H1 (cell line): ENCODE measurements around the gene FGR. TPM values are rescaled to one million over a fixed set of nuclear protein-coding genes. Genes with fewer than 3 reads are reported as not detected.
A peak's percentile ranks its signal among the peaks of the same experiment; 100 is the strongest.

ENCODE experiments used
- CTCF ChIA-PET: fragments of 300-600 bp; sonication (Branson Sonifier 250); formaldehyde crosslinking; loops from one replicate; lab custom pipeline; 2021; ENCODE audit not compliant: partially characterized antibody; lab: Charles Lee
- POLR2A ChIA-PET: fragments of 300-600 bp; sonication (Branson Sonifier 250); formaldehyde crosslinking; loops from one replicate; lab custom pipeline; 2021; ENCODE audit warnings: inconsistent platforms; ENCODE audit not compliant: partially characterized antibody; lab: Charles Lee
- DNase-seq, 2 experiments: peaks; one replicate each; pipeline versions ENCODE4 v3.0.0 to v3.0.0-alpha.2; 2010 to 2022; ENCODE audit warnings: low spot score in 2 of 2, low read depth in 1 of 2, mixed read lengths in 1 of 2
- FAIRE-seq: peaks from 2 replicates; lab custom pipeline; 2011; peaks lifted over from hg19 to GRCh38; lab: Jason Lieb, UNC
- H2AFZ ChIP-seq: 2 replicates; pipeline ENCODE4 v1.8.1; 2012; ENCODE audit warnings: low read length, inconsistent platforms
- H2AK5ac ChIP-seq: 2 replicates; pipeline ENCODE4 v1.6.1; 2013; ENCODE audit warnings: low read depth, low read length
- H2BK120ac ChIP-seq: replicated peaks from 2 replicates; pipeline ENCODE3; 2013; ENCODE audit warnings: low read depth, low read length, inconsistent platforms
- H2BK12ac ChIP-seq: 2 replicates; pipeline ENCODE4 v1.6.1; 2013; ENCODE audit warnings: low read depth, low read length
- H2BK15ac ChIP-seq: 2 replicates; pipeline ENCODE4 v1.6.1; 2013; ENCODE audit warnings: low read length
- H2BK20ac ChIP-seq: 2 replicates; pipeline ENCODE4 v1.6.1; 2013; ENCODE audit warnings: low read length
- H2BK5ac ChIP-seq: 2 replicates; pipeline ENCODE4 v1.6.1; 2013; ENCODE audit warnings: low read depth, low read length
- H3K14ac ChIP-seq: 2 replicates; pipeline ENCODE4 v1.6.1; 2013; ENCODE audit warnings: inconsistent platforms; ENCODE audit not compliant: insufficient read length
- H3K18ac ChIP-seq: 2 replicates; pipeline ENCODE4 v1.6.1; 2013; ENCODE audit warnings: low read length; ENCODE audit errors: extremely low read depth
- H3K23ac ChIP-seq: 2 replicates; pipeline ENCODE4 v1.6.1; 2013; ENCODE audit warnings: inconsistent platforms; ENCODE audit not compliant: insufficient read length
- H3K23me2 ChIP-seq: 2 replicates; pipeline ENCODE4 v1.6.1; 2013; ENCODE audit warnings: low read depth, low read length
- H3K27ac ChIP-seq: 2 replicates; pipeline ENCODE4 v1.6.1; 2011; ENCODE audit warnings: low read depth, low read length, inconsistent platforms
- H3K27me3 ChIP-seq, 4 experiments: replicated peaks in 1 of 4; 1 replicate in 1 of 4; 2 replicates in 3 of 4; pipeline versions ENCODE4 v1.6.1 to v1.8.1; 2011 to 2013; ENCODE audit warnings: low read length in 3 of 4, mild to moderate bottlenecking in 3 of 4, inconsistent platforms in 2 of 4, mixed read lengths in 2 of 4, moderate library complexity in 1 of 4; ENCODE audit not compliant: control insufficient read depth in 3 of 4, insufficient read depth in 3 of 4; ENCODE audit errors: extremely low read depth in 1 of 4
- H3K36me3 ChIP-seq, 4 experiments: 2 replicates each; pipeline versions ENCODE4 v1.6.1 to v1.8.1; 2011 to 2013; ENCODE audit warnings: mild to moderate bottlenecking in 4 of 4, low read length in 3 of 4, moderate library complexity in 2 of 4, control low read depth in 1 of 4, inconsistent platforms in 1 of 4; ENCODE audit not compliant: insufficient read depth in 4 of 4, control insufficient read depth in 2 of 4
- H3K4ac ChIP-seq: replicated peaks from 2 replicates; pipeline ENCODE3; 2013; ENCODE audit warnings: low read length, low read depth, mixed read lengths, inconsistent platforms; ENCODE audit not compliant: insufficient read length
- H3K4me1 ChIP-seq, 4 experiments: replicated peaks in 1 of 4; 1 replicate in 1 of 4; 2 replicates in 3 of 4; pipeline versions ENCODE4 v1.6.1 to v1.8.1; 2011 to 2013; ENCODE audit warnings: low read length in 3 of 4, inconsistent platforms in 2 of 4, mixed read lengths in 1 of 4; ENCODE audit not compliant: insufficient read depth in 4 of 4, control insufficient read depth in 3 of 4
- H3K4me2 ChIP-seq, 2 experiments: 2 replicates each; pipeline versions ENCODE4 v1.6.1 to v1.8.1; 2011 to 2013; ENCODE audit warnings: low read depth in 2 of 2, low read length in 2 of 2, control low read depth in 1 of 2, inconsistent platforms in 1 of 2, mild to moderate bottlenecking in 1 of 2; ENCODE audit not compliant: insufficient read depth in 1 of 2
- H3K4me3 ChIP-seq, 4 experiments: fragments of 200-600, 300-600 bp in 1 of 4; sonication (generic), shearing (Covaris generic), sonication (Bioruptor Twin) in 1 of 4; 2 replicates each; pipeline versions ENCODE4 v1.5.1 to v1.8.1; 2011 to 2016; ENCODE audit warnings: low read length in 4 of 4, low read depth in 3 of 4, control low read depth in 2 of 4, inconsistent platforms in 2 of 4, mild to moderate bottlenecking in 2 of 4, mixed read lengths in 1 of 4, moderate library complexity in 1 of 4; ENCODE audit not compliant: insufficient read depth in 2 of 4; ENCODE audit errors: extremely low read depth in 1 of 4
- H3K56ac ChIP-seq: replicated peaks from 2 replicates; pipeline ENCODE3; 2013; ENCODE audit warnings: low read depth, mild to moderate bottlenecking, mixed read lengths, low read length, inconsistent platforms; ENCODE audit not compliant: insufficient read length
- H3K79me1 ChIP-seq: 2 replicates; pipeline ENCODE4 v1.6.1; 2013; ENCODE audit warnings: low read depth, low read length, control low read depth
- H3K79me2 ChIP-seq, 2 experiments: 2 replicates each; pipeline versions ENCODE4 v1.6.1 to v1.8.1; 2012 to 2013; ENCODE audit warnings: low read length in 2 of 2, mild to moderate bottlenecking in 2 of 2, inconsistent platforms in 1 of 2; ENCODE audit not compliant: insufficient read depth in 2 of 2, control insufficient read depth in 1 of 2
- H3K9ac ChIP-seq, 4 experiments: replicated peaks in 1 of 4; 1 replicate in 1 of 4; 2 replicates in 3 of 4; pipeline versions ENCODE4 v1.6.1 to v1.8.1; 2011 to 2013; ENCODE audit warnings: low read depth in 3 of 4, low read length in 3 of 4, control low read depth in 2 of 4, mild to moderate bottlenecking in 2 of 4, moderate library complexity in 2 of 4, inconsistent platforms in 1 of 4; ENCODE audit errors: extremely low read depth in 1 of 4
- H3K9me3 ChIP-seq, 2 experiments: 2 replicates each; pipeline versions ENCODE4 v1.6.1 to v1.8.1; 2012 to 2013; ENCODE audit warnings: mild to moderate bottlenecking in 2 of 2, moderate library complexity in 2 of 2, control low read depth in 1 of 2, inconsistent platforms in 1 of 2, low read depth in 1 of 2, low read length in 1 of 2, mixed read lengths in 1 of 2; ENCODE audit not compliant: insufficient read depth in 2 of 2
- H4K20me1 ChIP-seq, 2 experiments: replicated peaks in 1 of 2; 2 replicates each; pipeline versions ENCODE3 to v1.8.1; 2011 to 2013; ENCODE audit warnings: inconsistent platforms in 2 of 2, low read length in 2 of 2, mild to moderate bottlenecking in 1 of 2; ENCODE audit not compliant: insufficient read depth in 2 of 2, control insufficient read depth in 1 of 2
- H4K5ac ChIP-seq: 2 replicates; pipeline ENCODE4 v1.6.1; 2013; ENCODE audit warnings: low read length, low read depth, mixed read lengths, inconsistent platforms; ENCODE audit not compliant: insufficient read length
- H4K8ac ChIP-seq: 2 replicates; pipeline ENCODE4 v1.8.0; 2013; ENCODE audit warnings: mild to moderate bottlenecking, moderate library complexity, low read length, inconsistent platforms; ENCODE audit not compliant: insufficient read depth; ENCODE audit errors: extremely low read depth
- H4K91ac ChIP-seq: replicated peaks from 2 replicates; pipeline ENCODE3; 2013; ENCODE audit warnings: low read length, mixed read lengths, inconsistent platforms; ENCODE audit not compliant: insufficient read length
- ATF3 ChIP-seq: IDR thresholded peaks from 2 replicates; pipeline ENCODE4 v1.6.1; 2011; ENCODE audit warnings: low read depth, mild to moderate bottlenecking, low read length; ENCODE audit not compliant: insufficient read depth
- CTCF ChIP-seq, 3 experiments: IDR thresholded peaks; 1 replicate in 2 of 3; 2 replicates in 1 of 3; pipeline versions ENCODE4 v1.5.1 to v1.6.1; 2011; ENCODE audit warnings: low read length in 3 of 3, mild to moderate bottlenecking in 3 of 3, inconsistent platforms in 2 of 3, low read depth in 1 of 3, moderate library complexity in 1 of 3; ENCODE audit not compliant: insufficient read depth in 1 of 3; ENCODE audit errors: control extremely low read depth in 1 of 3
- KDM4A ChIP-seq: IDR thresholded peaks from one replicate; pipeline ENCODE4 v1.7.1; 2012; ENCODE audit warnings: low read depth, mild to moderate bottlenecking, moderate library complexity, low read length, inconsistent platforms; ENCODE audit not compliant: severe bottlenecking
- MAFK ChIP-seq: IDR thresholded peaks from 2 replicates; pipeline ENCODE4 v1.6.1; 2012; ENCODE audit warnings: low read depth, mild to moderate bottlenecking, improper control_type of control experiment, low read length
- RAD21 ChIP-seq, 2 experiments: IDR thresholded peaks in 1 of 2; conservative IDR thresholded peaks in 1 of 2; 2 replicates each; pipeline ENCODE4 v1.6.1; 2011; ENCODE audit warnings: low read depth in 2 of 2, low read length in 2 of 2, improper control_type of control experiment in 1 of 2, inconsistent platforms in 1 of 2, mild to moderate bottlenecking in 1 of 2, moderate library complexity in 1 of 2
- SAP30 ChIP-seq: fragments of 300-600 bp; sonication (generic); IDR thresholded peaks from 2 replicates; pipeline ENCODE4 v1.7.1; 2012; ENCODE audit warnings: low read length, moderate library complexity, mild to moderate bottlenecking, inconsistent platforms; ENCODE audit not compliant: insufficient read depth, insufficient replicate concordance
- TAF7 ChIP-seq: optimal IDR thresholded peaks from 2 replicates; pipeline ENCODE3; 2011; ENCODE audit warnings: low read depth, mild to moderate bottlenecking, inconsistent platforms, low read length, moderate library complexity, borderline replicate concordance
- TCF12 ChIP-seq: IDR thresholded peaks from 2 replicates; pipeline ENCODE4 v1.6.1; 2011; ENCODE audit warnings: low read depth, mild to moderate bottlenecking, low read length
- WGBS, 2 experiments: shearing (Covaris generic) in 1 of 2; methylation state at CpG; one replicate each; pipeline versions ENCODE4 v1.1.6 to v1.1.7; 2013 to 2015; ENCODE audit warnings: low lambda C conversion rate in 2 of 2, mixed read lengths in 2 of 2, inconsistent platforms in 1 of 2, low coverage in 1 of 2, missing lambda C conversion rate in 1 of 2; ENCODE audit not compliant: insufficient replicate concordance in 2 of 2, insufficient coverage in 1 of 2, insufficient read length in 1 of 2; ENCODE audit errors: extremely low coverage in 1 of 2, missing lambda C conversion rate in 1 of 2; 5-methylcytosine and 5-hydroxymethylcytosine counted together
- polyA plus RNA-seq, 7 experiments: library from polyadenylated mRNA; depleted of rRNA in 3 of 7; stranded (reverse) in 5 of 7; unstranded in 2 of 7; fragments of >200 nt in 5 of 7; fragments of 200-250 nt in 2 of 7; gene quantifications; 1 replicate in 5 of 7; 2 replicates in 1 of 7; 4 replicates in 1 of 7; pipeline versions ENCODE4 v1.2.1 to v1.2.3, GENCODE V29; 2011 to 2013; ENCODE audit warnings: missing spikeins in 2 of 7, mixed read lengths in 2 of 7
- total RNA-seq: library from RNA; stranded (reverse); fragmentation: NEBNext Ultra II Directional; extraction: Animal tissue kit (Norgen Biotek cat#: 25700); gene quantifications from 2 replicates; pipeline ENCODE4 v1.2.1, GENCODE V29; 2021

FGR gene
- total and polyA plus RNA-seq, 2 of the 8 experiments (the other 6 are each of a cell fraction or from before 2014, with no cell fraction given): 0.22 to 0.95 TPM

- Histone ChIP-seq H2BK120ac (no peak overlapping the region), H3K27ac (no peak overlapping the region), H3K79me2 (no peaks in the 10 kb centered on the region), H2BK15ac (peak overlapping the region; percentile 19; the same call in 1 of the 2 replicates), H3K4me1 (peaks cover 0 to 17% (median 9%) of the 10 kb centered on the region in 4 experiments; a peak in 6 of 7 replicates), H2BK20ac (no peak overlapping the region), H3K56ac (no peak overlapping the region), H3K4me3 (no peak overlapping the region), H3K23ac (no peak overlapping the region), H3K4ac (no peak overlapping the region), H3K14ac (no peak overlapping the region), H3K4me2 (no peak overlapping the region), H3K36me3 (no peaks in the 10 kb centered on the region), H3K23me2 (peaks cover 7% of the 10 kb centered on the region), H3K18ac (no peak overlapping the region; the same call in 1 of the 2 replicates), H2BK5ac (no peak overlapping the region), H4K5ac (no peak overlapping the region), H2AK5ac (no peak overlapping the region), H3K9ac (no peak overlapping the region), H4K91ac (no peak overlapping the region), H2BK12ac (no peak overlapping the region), H2AFZ (no peak overlapping the region), H3K9me3 (no peaks in the 10 kb centered on the region), H3K27me3 (peaks cover 0 to 11% (median 6%) of the 10 kb centered on the region in 4 experiments; a peak in 2 of 7 replicates), H4K20me1 (peaks cover 0 to 2% of the 10 kb centered on the region in 2 experiments), H4K8ac (no peak overlapping the region), H3K79me1 (no peaks in the 10 kb centered on the region)
- FAIRE-seq (no peak), DNase-seq (no peak)
- ChIA-PET CTCF (interaction anchor here (0.9 to 37.8 kb wide), 17 partner anchors 9 to 317 kb away, joined by 3 to 1807 read pairs (median 6); partner anchors contain the start of genes AHDC1 and IFI6), POLR2A (interaction anchor here (0.6 to 1.7 kb wide), 3 partner anchors 9 to 302 kb away, joined by 3 to 4 read pairs (median 4); no protein-coding TSS in a partner anchor)
- 67% methylated on average over 2 of the region's 2 CpGs; no CpG with 5 or more reads in 1 of the 2 experiments for WGBS, 2 experiments
- TF ChIP-seq RAD21 (IDR thresholded peaks at IDR 0.05 in 1 of 2, conservative IDR thresholded peaks at IDR 0.05 in 1 of 2; ENCODE audit: low read depth in 2 of 2, low read length in 2 of 2) (peak; percentile 39 to 57), TAF7 (no peak), CTCF (IDR thresholded peaks at IDR 0.05; ENCODE audit: control extremely low read depth in 1 of 3, insufficient read depth in 1 of 3, low read depth in 1 of 3, low read length in 3 of 3) (peak; percentile 55 to 76 (median 63)), SAP30 (no peak), KDM4A (no peak), ATF3 (no peak), TCF12 (no peak), MAFK (no peak)
Observed at GRCh38 chr1:27616441-27616840, 18.5 kb downstream of the FGR start.
